NCI-H2196 treated with DMSO at 0.1 percent for 48 hours (cell line): ENCODE results near the gene UNC5B.
A peak's percentile ranks its signal among the peaks of the same experiment; 100 is the strongest.

Experiments used
- DNase-seq: peaks from one replicate; lab custom pipeline; 2025; ENCODE audit not compliant: unreplicated experiment; lab: John Stamatoyannopoulos, UW

UNC5B gene

DNA sequence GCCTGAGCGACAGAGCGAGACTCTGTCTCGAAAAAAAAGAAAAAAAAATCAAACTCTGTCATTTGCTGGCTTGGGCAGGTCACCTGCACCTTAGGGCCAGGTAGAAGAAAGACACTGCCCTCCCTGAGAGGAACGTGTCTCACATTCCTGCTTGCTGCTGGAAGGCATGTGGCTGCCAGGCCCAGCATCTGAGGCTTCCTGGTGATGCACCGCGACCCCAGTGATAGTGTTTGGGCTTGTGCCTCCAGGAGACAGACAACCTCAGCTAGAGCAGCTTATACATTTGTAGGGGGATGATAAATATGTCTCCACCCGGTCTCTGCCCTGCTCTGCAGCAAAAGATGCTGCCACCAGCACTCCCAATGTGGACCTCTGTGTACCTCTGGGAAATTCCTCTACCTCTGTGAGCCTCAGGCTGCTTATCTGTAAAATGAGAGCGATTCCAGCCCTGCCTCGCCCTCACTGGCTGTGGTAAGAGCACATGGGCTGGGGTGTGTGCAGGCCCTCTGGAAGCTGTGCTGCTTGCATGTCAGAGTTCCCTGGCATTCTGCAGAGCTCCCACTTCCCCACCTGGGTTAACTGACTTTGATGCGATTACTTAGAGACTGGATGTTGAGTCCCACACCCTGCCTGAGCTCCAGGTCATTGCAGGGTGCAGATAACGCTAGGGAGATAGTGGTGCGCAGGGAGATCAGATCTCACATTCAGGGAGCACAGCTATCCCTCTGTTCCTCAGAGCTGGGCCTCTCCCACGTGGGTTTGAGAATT is 126.5 kb downstream of the UNC5B start:
- DNase-seq = no peak

DNA sequence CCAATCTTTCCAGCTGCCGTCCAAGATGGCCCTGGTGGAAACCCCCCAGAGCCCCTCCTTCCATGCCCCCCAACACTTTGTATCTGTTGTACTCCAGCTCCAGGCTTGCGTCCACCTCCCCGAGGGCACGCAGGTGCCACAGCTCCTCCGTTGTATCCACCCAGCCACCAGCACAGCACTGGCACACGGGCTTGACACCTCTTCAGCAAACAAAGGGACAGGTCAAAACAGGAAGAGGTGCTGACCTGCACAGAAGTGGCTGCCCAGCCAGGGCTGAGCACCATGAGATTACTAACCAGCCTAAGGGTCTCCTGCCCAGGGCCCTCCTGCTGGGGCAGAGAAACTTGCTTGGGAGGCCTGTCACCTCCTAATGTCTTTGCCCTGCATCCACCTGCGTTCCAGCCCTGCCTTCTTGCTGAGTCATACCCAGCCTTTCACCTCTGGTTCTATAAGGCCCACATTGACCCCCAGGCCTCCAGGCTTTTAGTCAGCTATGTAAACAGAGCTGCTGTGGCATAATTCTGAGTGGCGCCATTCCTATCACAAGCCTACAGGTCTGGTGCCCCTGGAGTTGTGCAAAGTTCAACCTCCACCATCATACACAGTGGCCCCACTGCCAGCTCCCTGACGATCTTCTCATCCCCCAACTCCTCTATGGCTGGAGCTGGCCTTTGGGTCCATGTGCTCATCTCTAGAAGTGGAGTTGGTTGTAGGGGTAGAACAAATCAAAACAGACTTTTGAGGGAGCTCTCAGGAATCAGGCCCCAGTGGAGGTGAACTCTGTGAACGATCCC is 127.6 kb downstream of the UNC5B start:
- DNase-seq = no peak

DNA sequence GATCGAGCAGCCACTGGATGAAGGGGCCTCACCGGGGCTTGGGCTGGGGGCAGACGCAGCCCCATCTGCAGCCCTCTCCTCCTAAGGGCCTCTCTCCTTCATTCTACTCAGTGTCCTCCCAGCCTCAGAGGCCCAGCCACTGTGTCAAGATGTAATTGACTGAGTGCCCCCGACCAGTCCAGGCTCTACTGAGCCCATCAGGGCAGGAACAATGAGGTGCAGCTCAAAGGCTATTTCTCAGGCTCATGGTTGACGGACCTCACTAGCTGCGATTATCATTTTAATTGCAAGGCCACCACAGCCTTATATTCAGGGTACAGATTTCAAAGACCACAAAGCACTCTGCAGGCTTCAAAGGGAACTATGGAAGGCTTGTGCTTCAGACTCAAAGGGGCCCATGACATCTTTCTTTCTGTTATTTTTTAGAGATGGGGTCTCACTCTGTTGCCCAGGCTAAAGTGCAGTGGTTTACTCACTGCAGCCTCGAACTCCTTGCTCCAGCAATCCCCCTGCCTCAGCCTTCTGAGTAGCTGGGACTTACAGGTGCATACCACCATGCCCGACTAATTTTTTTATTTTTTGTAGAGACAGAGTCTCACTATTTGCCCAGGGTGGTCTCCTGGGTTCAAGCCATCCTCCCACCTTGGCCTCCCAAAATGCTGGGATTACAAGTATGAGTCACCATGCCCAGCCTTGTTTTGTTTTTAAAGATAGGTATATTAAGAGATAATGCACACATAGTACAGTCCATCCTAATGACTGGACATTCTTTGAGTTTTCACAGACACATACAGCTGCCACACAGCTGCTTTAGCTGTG is 130.4 kb downstream of the UNC5B start:
- DNase-seq = no peak

- DNase-seq = no peak
Measured at GRCh38 chr10:71343392-71343773, 131.0 kb downstream of the UNC5B start.

GRCh38 chr10:71344154-71344925 is 132.0 kb downstream of the UNC5B start:
- no peak for DNase-seq

DNA sequence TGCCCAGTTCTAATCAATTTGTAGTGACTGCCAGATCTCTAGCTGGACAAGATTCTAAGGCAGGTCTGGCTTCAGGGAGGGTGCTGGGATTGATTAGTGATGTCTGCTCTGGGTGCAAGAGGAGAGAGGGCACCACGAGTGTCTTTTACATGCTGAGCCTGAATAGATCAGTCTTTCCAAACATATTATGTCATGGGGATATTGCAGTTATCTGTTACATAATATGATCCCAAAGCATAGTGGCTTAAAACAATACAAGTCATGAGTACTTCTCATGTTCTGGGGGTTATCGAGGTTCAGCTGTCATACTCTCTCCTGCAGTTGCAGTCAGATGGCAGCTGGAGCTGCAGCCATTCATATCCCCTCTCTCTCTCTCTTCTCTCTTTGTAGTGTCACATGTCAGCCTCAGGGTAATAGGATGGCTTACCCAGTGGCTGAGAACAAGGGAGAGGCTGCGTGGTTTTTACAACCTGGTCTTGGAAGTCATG is 132.7 kb downstream of the UNC5B start:
- DNase-seq = no peak

- DNase-seq = no peak
Measured at GRCh38 chr10:71345694-71346093, 133.3 kb downstream of the UNC5B start.

GRCh38 chr10:71346731-71347130 is 134.4 kb downstream of the UNC5B start:
- no peak for DNase-seq

GRCh38 chr10:71347587-71348395 is 135.4 kb downstream of the UNC5B start:
- DNase-seq = no peak

DNA sequence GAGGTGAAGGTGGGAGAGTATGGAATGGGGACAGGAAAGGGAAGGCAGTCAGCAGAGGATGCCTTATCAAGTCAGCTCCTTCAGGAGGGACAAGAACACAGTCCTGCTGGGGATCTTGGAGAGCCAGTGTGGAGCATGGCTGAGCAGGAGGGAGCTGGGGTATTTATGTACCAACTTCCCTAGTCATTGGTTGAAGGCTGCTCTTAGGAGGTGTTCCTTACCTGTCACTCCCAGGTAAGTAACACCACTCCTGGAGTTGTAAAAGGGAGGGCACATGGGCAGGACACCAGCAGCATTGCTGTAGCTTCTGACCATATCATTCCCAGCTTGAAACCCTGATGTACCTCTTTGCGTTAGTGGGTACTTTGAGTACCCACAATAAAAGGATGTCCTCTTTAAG is 136.5 kb downstream of the UNC5B start:
- no peak for DNase-seq

- DNase-seq = no peak
Measured at GRCh38 chr10:71349406-71349805, 137.0 kb downstream of the UNC5B start.

- DNase-seq = no peak
Measured at GRCh38 chr10:71351087-71351486, 138.7 kb downstream of the UNC5B start.

DNA sequence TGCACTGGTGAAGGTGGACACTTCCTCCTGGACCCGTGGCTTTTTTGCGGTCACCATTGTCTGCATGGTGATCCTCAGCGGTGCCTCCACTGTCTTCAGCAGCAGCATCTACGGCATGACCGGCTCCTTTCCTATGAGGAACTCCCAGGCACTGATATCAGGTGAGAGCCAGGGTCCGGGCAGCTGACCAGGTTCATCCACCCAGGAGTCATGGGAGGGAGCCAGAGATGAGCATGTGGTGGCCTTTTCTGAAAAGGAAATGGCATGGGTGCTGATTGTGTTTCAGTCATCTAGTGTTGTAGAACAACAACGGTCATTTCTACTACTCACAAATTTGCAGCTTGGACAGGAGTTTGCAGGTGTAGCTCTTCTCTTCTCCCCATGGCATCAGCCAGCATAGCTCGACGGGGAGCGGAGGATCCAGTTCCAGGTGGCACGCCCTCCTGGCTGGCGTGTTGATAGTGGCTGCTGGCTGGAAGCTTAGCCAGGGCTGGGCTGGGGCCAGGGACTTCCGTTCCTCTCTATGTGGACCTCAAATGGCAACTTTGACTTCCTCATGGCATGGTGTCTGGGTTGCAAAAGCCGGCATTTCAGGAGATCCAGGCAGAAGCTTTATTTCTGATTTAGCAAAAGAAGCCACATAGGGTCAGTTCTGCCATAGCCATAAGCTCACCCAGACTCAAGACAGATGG is 139.4 kb downstream of the UNC5B start:
- DNase-seq = peak; percentile 27
